Stomach (tissue), 9 donors: ENCODE data around the gene DDT. TPM values are rescaled to one million over a fixed set of nuclear protein-coding genes. Genes with fewer than 3 reads are reported as not detected.
"Not testable (repeated sequence)": the region's sequence is repeated elsewhere in the genome, so short reads cannot be mapped to it uniquely, and the experiment has no call there.

Source experiments
- DNase-seq, 2 donors: peaks; one replicate each; pipeline versions ENCODE4 v3.0.0 to v3.0.0-alpha.2; 2013 to 2019
- H3K27ac ChIP-seq, 5 donors: fragments of 200-600 bp in 4 of 5; sonication (generic) in 4 of 5; one replicate each; pipeline ENCODE4 v1.5.1; 2013 to 2019; ENCODE audit warnings: mild to moderate bottlenecking in 1 of 5, moderate library complexity in 1 of 5
- H3K27me3 ChIP-seq, 3 donors: fragments of 200-600 bp; sonication (generic); one replicate each; pipeline ENCODE4 v1.5.1; 2017 to 2019; ENCODE audit warnings: mixed run types in 1 of 3
- H3K36me3 ChIP-seq, 4 donors: fragments of 200-600 bp; sonication (generic); 1 replicate in 3 of 4; 2 replicates in 1 of 4; pipeline ENCODE4 v1.5.1; 2016 to 2019
- H3K4me1 ChIP-seq, 4 donors: fragments of 200-600 bp; sonication (generic); one replicate each; pipeline ENCODE4 v1.5.1; 2016 to 2019
- H3K4me3 ChIP-seq, 4 donors: fragments of 200-600 bp; sonication (generic) in 3 of 4; one replicate each; pipeline ENCODE4 v1.5.1; 2016 to 2019; ENCODE audit warnings: mild to moderate bottlenecking in 1 of 4
- H3K9me3 ChIP-seq, 4 donors: fragments of 200-600 bp; sonication (generic); one replicate each; pipeline ENCODE4 v1.5.1; 2016 to 2019
- EP300 ChIP-seq: sonication (generic); formaldehyde crosslinking; IDR thresholded peaks from one replicate; pipeline ENCODE4 v1.6.1; 2017; ENCODE audit warnings: antibody characterized with exemption
- POLR2A ChIP-seq, 4 donors: fragments of 450-650 bp; IDR thresholded peaks; one replicate each; pipeline ENCODE4 v1.6.1; 2016; ENCODE audit warnings: antibody characterized with exemption in 4 of 4, control low read depth in 2 of 4, mild to moderate bottlenecking in 1 of 4, moderate library complexity in 1 of 4
- POLR2AphosphoS5 ChIP-seq, 3 donors: sonication (generic); formaldehyde crosslinking; IDR thresholded peaks; one replicate each; pipeline ENCODE4 v1.6.1; 2016; ENCODE audit warnings: antibody characterized with exemption in 3 of 3
- WGBS, 5 donors: extraction: QIAGEN DNeasy Blood & Tissue Kit in 3 of 5; methylation state at CpG; one replicate each; pipeline versions ENCODE4 v1.1.5 to v1.1.7; 2013 to 2018; 5-methylcytosine and 5-hydroxymethylcytosine counted together
- intact Hi-C: fragments of 100-400 bp; cut with DNase I; formaldehyde crosslinking; loops from one replicate; pipeline ENCODE4 v1.15.1; 2023; ENCODE audit warnings: low total_unique reads
- polyA plus RNA-seq, 3 donors: library from polyadenylated mRNA; stranded (reverse); fragments of 200-250 nt; gene quantifications; one replicate each; pipeline ENCODE4 v1.2.3, GENCODE V29; 2013
- total RNA-seq, 5 donors: library from RNA; depleted of rRNA; stranded (reverse); fragments of >200 nt; gene quantifications; one replicate each; pipeline versions ENCODE4 v1.1.0 to v1.2.3, GENCODE V29; 2014 to 2016
- donor health status: healthy with polysubstance abuse.
- donor health status: Bipolar disorder and iron deficiency.
- donor health status: healthy.

The DDT gene
- total and polyA plus RNA-seq, 8 donors: 72.5 to 534 (median 285) TPM

DNA sequence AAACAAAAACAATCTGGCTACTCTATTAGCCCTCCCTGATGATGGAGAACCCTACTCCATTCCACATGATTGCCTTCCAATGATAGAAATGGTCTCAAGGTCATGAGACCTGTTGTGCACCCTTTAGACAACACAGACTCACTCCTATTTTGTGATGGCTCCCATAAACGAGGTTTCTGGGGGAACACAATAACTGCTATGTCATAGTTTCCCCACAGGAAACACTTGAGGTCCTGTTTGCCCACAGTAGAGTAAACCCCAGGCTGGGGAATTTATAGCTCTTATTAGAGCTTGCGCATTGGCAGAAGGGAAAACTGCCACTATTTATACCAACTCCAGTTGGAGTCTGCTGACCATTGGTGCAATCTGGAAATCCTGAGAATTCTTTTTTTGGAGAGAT is 51.3 kb downstream of the DDT start:
- TF ChIP-seq POLR2A (IDR thresholded peaks at IDR 0.05) (no peak), EP300 (no peak), POLR2AphosphoS5 (IDR thresholded peaks at IDR 0.05) (no peak)
- Histone ChIP-seq H3K4me1 (peaks cover 0 to 3% (median 0%) of the 10 kb centered on the region in 4 donors), H3K36me3 (peaks cover 24 to 70% (median 26%) of the 10 kb centered on the region in 4 donors), H3K27me3 (no peaks in the 10 kb centered on the region), H3K4me3 (no peak overlapping the region), H3K9me3 (peaks cover 0 to 14% (median 11%) of the 10 kb centered on the region in 4 donors), H3K27ac (no peak overlapping the region)
- 56 to 81% (median 62%) methylated on average over 2 of the region's 2 CpGs for WGBS, 5 donors
- DNase-seq: no peak
- intact Hi-C loops: no loop called here

DNA sequence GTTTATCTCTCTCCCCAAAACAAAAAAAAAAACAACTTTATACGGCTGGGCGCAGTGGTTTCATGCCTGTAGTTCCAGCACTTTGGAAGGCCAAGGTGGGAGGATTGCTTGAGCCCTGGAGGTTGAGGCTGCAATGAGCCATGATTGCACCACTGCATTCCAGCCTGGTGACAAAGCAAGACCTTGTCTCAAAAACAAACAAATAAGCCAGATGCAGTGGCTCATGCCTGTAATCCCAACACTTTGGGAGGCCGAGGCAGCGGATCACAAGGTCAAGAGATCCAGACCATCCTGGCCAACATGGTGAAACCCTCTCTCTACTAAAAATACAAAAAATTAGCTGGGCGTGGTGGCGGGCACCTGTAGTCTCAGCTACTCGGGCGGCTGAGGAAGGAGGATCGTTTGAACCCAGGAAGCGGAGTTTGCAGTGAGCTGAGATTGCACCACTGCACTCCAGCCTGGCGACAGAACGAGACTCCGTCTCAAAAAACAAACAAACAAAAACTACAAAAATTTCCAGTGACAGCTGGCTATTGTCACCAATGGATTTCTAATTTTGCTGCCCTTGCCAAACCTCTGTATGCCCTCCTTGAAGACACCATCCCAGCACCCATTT is 52.5 kb downstream of the DDT start:
- H3K4me1 ChIP-seq, H3K4me3 ChIP-seq, DNase-seq, intact Hi-C loops, H3K27ac ChIP-seq, H3K27me3 ChIP-seq: not testable (repeated sequence)
- Histone ChIP-seq H3K36me3 (peaks cover 26 to 65% (median 28%) of the 10 kb centered on the region in 4 donors), H3K9me3 (peaks cover 0 to 14% (median 11%) of the 10 kb centered on the region in 4 donors)
- WGBS, 5 donors: 82 to 93% (median 88%) methylated on average over 13 of the region's 13 CpGs

Other genes with a start within 250 kb of the DDT start
- gene ZNF70, start 223.3 kb downstream of the DDT start, total RNA-seq: 1 to 10 TPM in 4 of 5 donors, under 1 TPM in 1; 0.87 to 9.4 (median 4.5) TPM
- gene ZNF70, start 223.3 kb downstream of the DDT start, polyA plus RNA-seq: under 1 TPM; 0.58 to 0.68 (median 0.61) TPM
- not detected for gene VPREB3, start 220.0 kb downstream of the DDT start, total RNA-seq
- gene VPREB3, start 220.0 kb downstream of the DDT start, polyA plus RNA-seq: 1 to 10 TPM; 1.1 to 8.7 (median 7.8) TPM
- gene C22orf15, start 211.5 kb downstream of the DDT start, total RNA-seq: not detected
- gene C22orf15, start 211.5 kb downstream of the DDT start, polyA plus RNA-seq: under 1 TPM in 1 of 3 donors, not detected in 2; 0.05 TPM
- 100 to 1,000 TPM in 1 of 5 donors, 10 to 100 TPM in 2, 1 to 10 TPM in 2; 5.8 to 589 (median 43.2) TPM for gene CHCHD10, start 206.5 kb downstream of the DDT start, total RNA-seq
- gene CHCHD10, start 206.5 kb downstream of the DDT start, polyA plus RNA-seq: 100 to 1,000 TPM; 159 to 204 (median 168) TPM
- 10 to 100 TPM in 1 of 5 donors, 1 to 10 TPM in 2, not detected in 2; 2.3 to 54.2 (median 5.3) TPM for gene MMP11, start 201.6 kb downstream of the DDT start, total RNA-seq
- gene MMP11, start 201.6 kb downstream of the DDT start, polyA plus RNA-seq: 1 to 10 TPM in 2 of 3 donors, under 1 TPM in 1; 0.50 to 2.0 (median 2.0) TPM
- 10 to 100 TPM; 13.4 to 74.6 (median 48.2) TPM for gene SMARCB1, start 187.5 kb downstream of the DDT start, total RNA-seq
- gene SMARCB1, start 187.5 kb downstream of the DDT start, polyA plus RNA-seq: 10 to 100 TPM; 34.0 to 44.4 (median 37.2) TPM
- 10 to 100 TPM in 2 of 5 donors, 1 to 10 TPM in 2, under 1 TPM in 1; 0.45 to 24.1 (median 5.2) TPM for gene DERL3, start 135.4 kb downstream of the DDT start, total RNA-seq
- 10 to 100 TPM in 1 of 3 donors, 1 to 10 TPM in 2; 6.2 to 24.5 (median 7.9) TPM for gene DERL3, start 135.4 kb downstream of the DDT start, polyA plus RNA-seq
- 10 to 100 TPM in 1 of 5 donors, 1 to 10 TPM in 4; 3.2 to 10.3 (median 6.6) TPM for gene SLC2A11, start 116.6 kb downstream of the DDT start, total RNA-seq
- gene SLC2A11, start 116.6 kb downstream of the DDT start, polyA plus RNA-seq: 1 to 10 TPM; 5.8 to 9.1 (median 6.7) TPM
- 100 to 1,000 TPM in 4 of 5 donors, 10 to 100 TPM in 1; 59.5 to 293 (median 214) TPM for gene MIF, start 80.1 kb downstream of the DDT start, total RNA-seq
- gene MIF, start 80.1 kb downstream of the DDT start, polyA plus RNA-seq: 100 to 1,000 TPM; 496 to 940 (median 891) TPM
- gene GSTT2B, start 13.2 kb downstream of the DDT start, total RNA-seq: 10 to 100 TPM in 1 of 5 donors, 1 to 10 TPM in 1, not detected in 3; 1.7 to 30.0 TPM
- gene GSTT2B, start 13.2 kb downstream of the DDT start, polyA plus RNA-seq: 10 to 100 TPM in 2 of 3 donors, 1 to 10 TPM in 1; 3.5 to 45.8 (median 10.1) TPM
- gene DDTL, start 7.6 kb downstream of the DDT start, total RNA-seq: 10 to 100 TPM in 1 of 5 donors, 1 to 10 TPM in 2, not detected in 2; 3.0 to 53.6 (median 4.2) TPM
- gene DDTL, start 7.6 kb downstream of the DDT start, polyA plus RNA-seq: 1 to 10 TPM; 2.7 to 6.0 (median 4.9) TPM
- not detected for gene GSTT2, start 5.7 kb upstream of the DDT start, total RNA-seq
- gene GSTT2, start 5.7 kb upstream of the DDT start, polyA plus RNA-seq: 1 to 10 TPM in 1 of 3 donors, not detected in 2; 8.6 TPM
- gene GSTT4, start 31.0 kb upstream of the DDT start, total RNA-seq: not detected
- not detected for gene GSTT4, start 31.0 kb upstream of the DDT start, polyA plus RNA-seq
- gene CABIN1, start 36.9 kb upstream of the DDT start, total RNA-seq: 100 to 1,000 TPM in 2 of 5 donors, 10 to 100 TPM in 3; 39.7 to 623 (median 93.7) TPM
- gene CABIN1, start 36.9 kb upstream of the DDT start, polyA plus RNA-seq: 10 to 100 TPM; 14.8 to 25.9 (median 20.2) TPM
- gene SUSD2, start 207.0 kb upstream of the DDT start, total RNA-seq: 10 to 100 TPM in 3 of 5 donors, 1 to 10 TPM in 1, under 1 TPM in 1; 0.58 to 29.9 (median 17.5) TPM
- 1 to 10 TPM; 2.6 to 5.7 (median 3.2) TPM for gene SUSD2, start 207.0 kb upstream of the DDT start, polyA plus RNA-seq